Right lung (tissue), 5 donors: ENCODE results near the gene SMOC2. TPM values are rescaled to one million over a fixed set of nuclear protein-coding genes. Genes with fewer than 3 reads are reported as not detected.
"Not testable (repeated sequence)": the region's sequence is repeated elsewhere in the genome, so short reads cannot be mapped to it uniquely, and the experiment has no call there.

Experiments
- DNase-seq, 2 donors: peaks; one replicate each; pipeline ENCODE4 v3.0.0-alpha.2; 2013
- polyA plus RNA-seq, 5 donors: library from polyadenylated mRNA; unstranded; fragments of 120-200 nt; gene quantifications; one replicate each; pipeline versions ENCODE4 v1.2.1 to v1.2.3, GENCODE V29; 2013; ENCODE audit warnings: inconsistent platforms in 1 of 5, low replicate concordance in 1 of 5; ENCODE audit not compliant: insufficient read length in 5 of 5, insufficient read depth in 1 of 5

SMOC2 gene
- polyA plus RNA-seq, 5 donors: 9.7 to 14.5 (median 10.6) TPM

DNA sequence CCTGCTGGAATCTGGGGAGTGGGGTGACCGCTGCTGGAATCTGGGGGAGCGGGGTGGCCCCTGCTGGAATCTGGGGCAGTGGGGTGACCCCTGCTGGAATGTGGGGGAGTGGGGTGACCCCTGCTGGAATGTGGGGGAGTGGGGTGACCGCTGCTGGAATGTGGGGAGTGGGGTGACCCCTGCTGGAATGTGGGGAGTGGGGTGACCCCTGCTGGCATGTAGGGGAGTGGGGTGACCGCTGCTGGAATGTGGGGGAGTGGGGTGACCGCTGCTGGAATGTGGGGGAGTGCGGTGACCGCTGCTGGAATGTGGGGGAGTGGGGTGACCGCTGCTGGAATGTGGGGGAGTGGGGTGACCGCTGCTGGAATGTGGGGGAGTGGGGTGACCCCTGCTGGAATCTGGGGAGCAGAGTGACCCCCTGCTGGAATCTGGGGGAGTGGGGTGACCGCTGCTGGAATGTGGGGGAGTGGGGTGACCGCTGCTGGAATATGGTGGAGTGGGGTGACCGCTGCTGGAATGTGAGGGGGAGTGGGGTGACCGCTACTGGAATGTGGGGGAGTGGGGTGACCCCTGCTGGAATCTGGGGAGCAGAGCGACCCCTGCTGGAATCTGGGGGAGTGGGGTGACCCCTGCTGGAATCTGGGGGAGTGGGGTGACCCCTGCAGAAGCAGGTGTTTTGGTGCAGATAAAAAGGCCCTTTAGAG lies 97.4 kb downstream of the SMOC2 start:
- DNase-seq: not testable (repeated sequence)

DNA sequence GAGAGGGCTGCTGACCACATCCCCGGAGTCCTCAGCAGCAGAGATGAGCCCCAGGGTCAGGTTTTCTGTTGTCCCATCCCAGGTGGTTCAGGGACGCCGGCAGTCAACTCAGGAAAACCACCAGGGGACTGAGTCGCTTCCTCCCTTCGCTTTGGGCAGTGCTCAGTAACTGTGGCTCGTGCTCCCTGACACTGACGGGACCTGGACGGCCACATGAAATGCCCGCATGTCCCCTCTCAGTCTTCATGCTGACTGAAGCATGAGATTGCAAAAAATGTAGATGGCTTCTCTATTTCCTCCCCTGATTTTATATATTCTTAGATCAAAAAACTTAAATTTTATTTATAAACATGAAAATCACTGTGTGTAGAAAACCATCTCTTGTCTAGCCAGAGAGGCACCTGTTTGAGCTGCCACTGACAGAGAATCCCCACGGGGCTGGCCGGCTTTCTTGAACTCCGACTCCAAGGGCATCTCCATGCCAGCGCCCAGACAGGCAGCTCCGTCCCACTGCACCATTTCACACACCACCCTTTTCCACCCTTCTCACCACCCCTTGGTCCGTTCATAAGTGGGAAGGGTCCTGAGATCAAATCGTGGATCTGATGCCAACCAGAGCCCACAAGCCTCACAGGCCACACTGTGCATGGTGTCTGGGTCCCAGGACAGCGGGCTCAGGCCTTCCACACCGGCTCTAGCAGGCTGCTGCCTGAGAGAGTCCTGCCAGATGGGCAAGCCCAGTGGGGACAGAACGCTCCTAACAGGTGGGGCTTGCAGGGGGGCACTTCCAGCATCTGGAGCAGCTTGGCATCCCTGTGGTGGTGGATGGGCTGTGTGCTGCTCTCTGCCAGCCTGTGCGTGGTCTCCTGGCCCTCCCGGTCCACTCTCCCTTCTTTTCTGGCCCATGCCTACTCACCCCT lies 98.2 kb downstream of the SMOC2 start:
- no peak for DNase-seq

DNA sequence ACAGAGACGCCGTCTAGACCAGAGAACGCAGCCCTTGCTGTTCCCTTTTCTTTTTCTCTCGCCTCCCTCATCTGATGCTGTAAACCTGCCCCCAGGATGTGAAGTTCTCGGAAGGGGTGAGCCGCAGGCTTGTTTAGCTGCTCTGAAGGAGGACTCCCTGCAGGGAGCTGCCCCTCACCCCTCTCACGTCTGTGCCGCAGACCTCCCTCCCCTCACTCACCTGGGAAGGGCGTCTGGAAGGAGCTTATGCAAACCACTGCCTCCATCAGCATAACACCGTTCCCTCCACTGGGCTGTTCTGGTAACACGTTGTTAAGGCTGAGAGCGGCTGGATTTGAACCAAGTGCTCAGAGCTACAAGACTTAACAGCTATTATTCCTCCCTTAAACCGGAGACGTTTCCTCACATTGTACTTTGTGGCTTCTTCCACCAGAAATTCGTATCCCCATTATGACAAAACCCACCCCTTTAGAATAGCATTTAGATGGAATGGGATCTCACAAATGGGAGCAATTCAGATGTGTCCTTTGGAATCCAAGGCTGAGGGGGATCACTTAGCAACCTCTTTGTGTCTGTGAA lies 99.8 kb downstream of the SMOC2 start:
- DNase-seq: no peak

DNA sequence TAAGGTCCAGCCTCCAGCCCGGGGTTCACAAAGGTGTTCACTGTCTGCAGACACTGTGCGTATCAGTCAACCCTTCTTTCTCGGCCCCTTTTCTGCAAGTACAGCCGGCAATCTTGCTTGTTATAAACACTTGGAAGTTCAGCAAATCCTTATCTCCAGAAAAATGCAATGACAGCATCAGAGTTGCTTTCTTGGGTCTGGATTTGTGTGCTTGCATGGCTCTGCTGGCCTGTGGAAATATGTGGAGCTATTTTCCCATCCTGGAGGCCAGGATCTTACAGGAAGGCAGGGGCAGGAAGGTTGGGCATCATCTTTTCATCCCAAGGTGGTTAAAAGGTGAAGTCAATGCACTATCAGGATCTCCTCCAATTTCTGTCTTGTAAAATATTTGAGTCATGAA lies 100.3 kb downstream of the SMOC2 start:
- no peak for DNase-seq

DNA sequence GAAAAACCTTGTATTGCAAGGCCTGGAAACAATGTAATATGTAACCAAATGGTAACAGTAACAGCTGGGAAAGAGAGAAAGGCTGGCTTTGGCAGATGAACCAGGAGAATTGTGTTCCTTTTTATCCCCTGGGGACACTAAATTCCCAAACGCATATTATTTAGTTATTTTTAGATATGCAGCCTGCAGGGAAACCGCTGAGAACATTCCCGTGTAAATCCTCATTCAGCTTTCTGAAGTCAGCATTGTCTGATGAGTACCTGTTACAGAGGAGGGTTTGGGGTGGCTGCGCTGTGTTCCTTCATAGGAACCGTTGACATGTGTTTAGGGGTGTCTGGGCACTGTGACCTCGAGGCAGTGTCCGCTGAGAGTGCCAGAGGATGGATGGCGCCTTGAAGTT lies 101.3 kb downstream of the SMOC2 start:
- DNase-seq: no peak

DNA sequence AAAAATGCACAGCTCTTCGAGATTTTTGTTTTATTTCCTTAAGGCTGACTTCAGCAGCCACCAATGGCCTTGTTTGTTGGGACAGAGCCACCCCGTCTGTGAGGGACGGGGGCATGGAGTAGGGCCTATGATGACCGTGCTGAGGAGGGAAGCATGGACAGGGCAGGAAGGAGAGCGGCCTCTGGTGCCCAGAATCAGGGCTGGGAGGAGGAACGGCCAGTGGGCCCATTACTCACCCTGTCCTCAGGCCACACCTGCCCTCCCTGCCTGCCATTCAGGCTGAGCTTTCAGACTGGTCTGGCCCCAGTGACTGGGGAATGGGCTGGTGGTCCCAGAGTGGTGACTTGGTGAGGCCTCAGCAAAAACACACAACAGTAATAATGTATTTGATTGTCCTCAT lies 104.4 kb downstream of the SMOC2 start:
- DNase-seq: no peak

DNA sequence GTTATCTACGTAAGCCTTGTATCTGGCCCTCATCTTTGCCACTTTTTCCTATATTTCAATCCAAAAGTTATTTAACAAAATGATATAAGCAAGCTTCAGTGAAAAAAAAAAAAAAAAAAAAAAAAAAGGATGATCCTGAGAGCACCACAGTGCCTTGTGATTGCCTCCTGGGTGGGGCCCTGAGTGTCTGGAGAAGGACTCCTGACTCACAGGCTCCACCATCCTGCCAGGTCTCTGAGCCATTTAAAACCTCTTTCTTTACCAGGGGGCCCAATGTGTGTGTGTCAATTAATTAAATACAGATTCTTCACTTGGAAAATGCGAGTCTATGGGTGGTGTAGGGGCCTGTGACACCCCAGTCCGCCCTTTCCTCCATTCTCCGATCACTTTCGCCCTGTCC lies 105.2 kb downstream of the SMOC2 start:
- DNase-seq: no peak

DNA sequence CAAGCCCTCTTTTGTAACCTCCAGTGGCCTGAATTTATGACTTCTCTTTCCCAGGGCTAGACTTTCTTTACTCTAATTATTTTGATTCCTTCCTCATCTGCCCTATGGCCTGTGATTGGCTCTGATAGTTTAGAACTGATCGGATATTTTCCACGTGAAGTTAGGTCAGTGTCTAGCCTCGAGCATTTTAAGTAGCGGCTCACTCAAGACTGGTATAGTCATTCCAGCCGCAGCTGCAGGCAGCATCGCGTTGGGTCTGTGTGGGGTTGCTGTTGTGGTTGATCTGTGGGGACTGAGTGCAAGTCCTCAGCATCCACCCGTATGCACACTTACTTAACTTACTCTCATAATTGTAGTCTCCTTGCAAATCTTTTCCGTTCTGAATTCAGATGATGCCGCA lies 105.7 kb downstream of the SMOC2 start:
- no peak for DNase-seq

DNA sequence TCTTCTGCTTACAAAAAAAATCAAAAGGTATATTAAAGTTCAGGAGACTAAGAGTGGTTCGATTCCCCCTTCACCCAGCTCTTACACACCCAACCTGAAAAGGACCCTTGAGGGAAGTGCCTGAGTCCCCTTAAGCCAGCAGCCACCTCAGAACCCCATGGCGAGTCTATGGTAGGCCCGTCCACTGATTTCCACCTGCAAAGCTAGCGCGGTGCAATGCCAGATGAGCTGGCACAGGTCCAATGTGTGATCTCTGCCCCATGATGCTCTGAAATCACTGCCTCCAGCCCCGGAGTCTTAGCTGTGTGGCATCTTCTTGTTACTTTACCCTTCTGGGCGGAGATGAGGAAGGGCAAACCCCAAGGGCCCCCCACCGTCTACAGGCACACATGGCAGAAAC lies 109.3 kb downstream of the SMOC2 start:
- DNase-seq: no peak

DNA sequence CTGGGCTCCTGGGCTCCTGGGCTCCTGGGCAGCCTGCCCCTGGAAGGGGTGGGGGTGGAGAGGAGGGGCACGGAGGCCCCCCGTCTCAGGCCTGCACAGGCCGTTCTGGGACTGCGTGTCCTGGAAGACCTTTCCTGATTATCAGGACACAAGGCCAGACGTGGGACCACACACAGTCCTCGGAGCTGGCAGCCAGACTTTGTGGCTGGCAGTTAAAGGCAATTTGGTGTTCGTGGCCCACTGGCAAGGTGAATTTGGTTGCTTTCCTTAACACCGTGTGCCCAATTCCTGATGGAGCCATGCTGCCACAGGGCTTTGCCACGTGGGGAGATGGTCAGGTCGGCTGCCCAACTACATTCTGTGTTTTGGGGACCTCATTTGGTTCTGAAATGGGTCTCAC lies 113.5 kb downstream of the SMOC2 start:
- no peak for DNase-seq

DNA sequence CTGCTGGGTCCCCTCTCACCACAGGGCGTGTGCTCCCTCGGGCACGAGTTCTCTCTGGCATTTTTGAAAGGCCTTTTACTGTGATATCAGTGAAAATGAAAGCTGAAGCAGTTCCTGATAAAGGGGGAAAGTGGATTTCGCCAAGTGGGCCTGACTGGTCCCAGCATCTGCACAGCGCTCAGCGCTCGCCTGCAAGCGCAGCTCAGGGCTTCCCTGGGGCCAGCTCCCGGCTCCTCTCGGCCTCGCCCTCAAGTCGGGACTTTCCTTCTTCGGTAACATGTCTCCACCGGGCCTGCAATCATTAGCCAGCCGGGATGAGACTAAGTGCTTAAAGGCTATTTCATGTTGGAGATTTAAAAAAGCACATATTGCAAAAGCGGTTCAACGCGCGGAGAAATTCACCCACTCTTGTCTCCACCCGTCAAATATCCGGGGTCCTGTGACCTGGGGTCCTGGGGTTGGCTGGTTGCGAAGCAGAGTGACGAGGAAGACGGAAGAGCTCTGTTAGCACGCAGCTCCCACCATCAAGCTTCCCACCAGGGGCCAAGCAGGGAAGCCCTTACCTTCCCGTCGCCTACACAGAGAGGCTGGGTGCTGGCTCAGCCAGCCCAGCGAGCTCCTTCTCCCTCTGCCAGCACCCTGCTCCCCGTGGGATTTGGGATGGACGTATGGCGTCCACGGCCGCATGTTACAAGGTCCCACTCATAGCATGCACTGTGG lies 114.1 kb downstream of the SMOC2 start:
- DNase-seq: no peak

DNA sequence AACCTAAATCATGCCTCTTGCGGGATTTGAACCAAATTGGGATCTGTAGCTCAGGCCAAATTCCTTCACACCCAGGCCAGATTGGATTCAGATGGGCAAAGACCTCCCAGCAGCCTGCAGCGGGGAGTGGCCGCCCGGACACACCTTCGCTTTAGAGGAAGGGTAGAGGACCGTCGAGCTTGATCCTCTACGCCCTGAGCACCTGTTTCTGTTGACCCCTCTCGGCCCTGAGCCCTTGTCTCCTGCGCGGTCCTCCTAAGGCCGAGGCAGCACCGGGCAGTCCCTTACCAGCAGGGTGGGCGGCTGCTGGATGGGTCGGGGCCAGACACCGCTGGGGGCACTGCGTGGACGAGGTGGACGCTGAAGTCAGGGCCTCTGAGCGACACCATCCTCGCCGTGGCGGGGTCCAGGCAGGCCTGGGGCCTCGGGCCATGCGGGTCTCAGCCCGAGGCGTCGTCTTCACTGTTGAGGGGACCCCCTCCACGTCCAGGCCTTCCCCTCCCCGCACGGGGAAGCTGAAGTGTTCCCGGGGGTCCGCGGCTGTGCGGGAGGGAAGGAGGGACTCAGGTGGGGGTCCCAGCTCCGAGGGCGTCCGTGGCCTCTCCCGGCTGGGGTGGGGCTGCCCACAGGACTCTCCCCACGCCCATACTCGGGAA lies 114.8 kb downstream of the SMOC2 start:
- no peak for DNase-seq

DNA sequence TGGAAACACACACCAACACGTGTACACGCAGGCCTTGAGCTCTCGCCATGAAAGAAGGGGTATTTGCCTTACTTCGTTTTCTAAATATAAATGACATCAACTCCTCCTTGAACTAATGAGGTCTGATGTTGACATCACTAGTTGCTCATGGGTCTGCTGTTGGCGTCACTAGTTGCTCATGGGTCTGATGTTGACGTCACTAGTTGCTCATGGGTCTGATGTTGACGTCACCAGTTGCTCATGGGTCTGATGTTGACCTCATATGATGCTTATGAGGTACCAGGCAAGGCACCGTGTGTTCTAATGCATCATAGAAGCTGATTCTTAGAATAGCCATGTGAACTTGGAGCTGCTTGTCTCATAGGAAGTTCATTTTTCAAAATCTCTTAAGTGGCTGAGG lies 116.5 kb downstream of the SMOC2 start:
- DNase-seq: no peak

DNA sequence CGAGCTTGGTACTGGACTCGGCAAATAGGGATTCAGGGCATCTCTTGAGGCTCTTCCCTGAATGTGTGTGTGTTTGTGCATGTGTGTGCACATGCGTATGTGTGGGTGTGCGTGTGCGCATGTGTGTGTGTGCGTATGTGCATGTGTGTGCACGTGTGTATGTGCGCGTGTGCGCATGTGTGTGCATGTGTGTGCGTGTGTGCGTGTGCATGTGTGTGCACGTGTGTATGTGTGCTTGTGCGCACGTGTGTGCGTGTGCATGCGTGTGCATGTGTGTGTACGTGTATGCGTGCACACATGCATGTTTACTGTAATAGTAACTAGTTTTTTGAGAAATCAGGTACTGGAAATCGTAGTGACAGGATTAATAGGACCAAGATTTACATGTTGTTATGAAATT lies 117.7 kb downstream of the SMOC2 start:
- DNase-seq: no peak

DNA sequence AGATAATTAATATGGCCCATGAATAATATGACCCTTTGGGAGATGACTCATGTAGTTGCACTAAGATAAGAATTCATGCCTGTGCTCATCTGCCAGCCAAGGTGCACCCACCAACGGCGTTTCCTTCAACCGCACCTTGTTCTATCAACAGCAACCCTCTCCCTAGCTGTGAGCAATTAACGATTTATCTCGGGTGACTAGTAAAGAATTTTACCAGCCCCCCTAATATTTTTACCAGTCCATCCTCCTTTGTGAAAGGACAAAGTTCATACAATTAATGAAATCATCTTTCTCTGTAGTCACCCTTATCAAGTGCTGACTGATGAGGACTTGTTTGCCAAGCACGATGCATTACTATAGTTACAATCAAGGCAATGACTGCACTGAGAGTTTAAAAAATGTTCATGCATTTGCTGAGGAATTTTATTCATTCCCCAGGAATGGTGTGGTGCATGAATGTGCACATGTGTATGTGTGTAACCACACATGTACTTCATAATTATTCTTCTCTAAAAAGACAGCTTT lies 118.7 kb downstream of the SMOC2 start:
- no peak for DNase-seq

DNA sequence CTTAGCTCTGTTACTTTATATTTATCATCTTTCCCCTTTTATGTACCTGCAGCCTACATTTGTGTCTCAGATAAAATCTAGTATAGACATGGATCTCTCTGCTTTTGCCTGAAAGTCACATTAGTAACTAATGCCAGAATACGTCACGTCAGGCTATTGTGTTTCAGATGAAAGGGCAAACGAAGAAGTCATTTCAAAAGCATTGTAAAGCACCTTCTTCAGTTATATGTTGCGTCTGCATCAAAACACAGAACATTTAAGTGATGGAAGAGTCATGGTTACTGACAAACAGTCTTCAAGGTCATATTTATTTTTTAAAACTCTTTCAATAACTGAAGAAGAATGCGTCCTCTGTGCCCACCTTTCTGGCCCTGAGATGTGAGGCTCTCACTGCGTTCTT lies 119.1 kb downstream of the SMOC2 start:
- no peak for DNase-seq

DNA sequence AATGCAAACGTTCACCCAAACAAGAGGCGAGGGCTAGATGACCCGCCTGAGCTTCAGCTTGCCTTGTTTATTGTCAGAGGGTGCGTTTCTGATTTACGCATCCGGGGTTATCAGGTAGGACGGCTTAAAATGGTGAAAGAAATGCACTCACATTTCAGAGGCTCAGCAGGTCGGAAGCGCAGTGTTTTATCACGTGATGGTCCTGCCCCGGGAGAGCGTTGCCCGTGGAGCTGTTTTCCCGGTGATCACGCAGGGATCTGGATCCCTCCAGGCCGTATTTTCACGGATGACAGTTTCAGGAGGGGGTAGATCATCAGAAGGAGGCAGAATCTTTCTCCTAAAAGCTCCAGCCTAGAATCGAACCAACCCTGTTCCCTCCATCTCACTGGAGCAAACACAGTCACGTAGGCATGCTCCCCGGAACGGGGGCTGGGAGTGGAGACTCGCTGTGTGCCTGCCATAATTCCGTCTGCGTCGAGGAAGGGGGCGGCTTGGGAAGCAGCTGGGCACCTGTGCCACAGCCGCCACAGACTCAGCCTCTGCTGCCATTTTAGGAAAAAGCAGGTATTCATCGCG lies 121.7 kb downstream of the SMOC2 start:
- DNase-seq: no peak

DNA sequence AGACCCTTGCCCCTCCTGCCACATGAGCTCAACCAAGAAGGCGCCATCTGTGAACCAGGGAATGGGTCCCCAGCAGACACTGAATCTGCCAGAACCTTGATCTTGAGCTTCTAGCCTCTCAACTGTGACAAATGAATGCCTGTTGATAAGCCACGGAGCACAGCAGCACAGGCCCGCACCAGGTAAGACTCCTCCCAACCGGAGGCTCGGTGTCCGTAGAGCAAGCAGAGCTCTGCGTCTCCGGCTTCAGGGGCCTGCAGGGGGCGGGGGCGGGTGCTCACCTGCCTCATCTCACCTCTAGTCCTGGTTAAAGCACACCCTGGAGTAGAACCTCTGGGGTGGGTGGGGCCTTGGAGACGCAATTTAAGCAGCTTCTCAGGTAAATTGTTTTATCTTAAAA lies 122.7 kb downstream of the SMOC2 start:
- no peak for DNase-seq

DNA sequence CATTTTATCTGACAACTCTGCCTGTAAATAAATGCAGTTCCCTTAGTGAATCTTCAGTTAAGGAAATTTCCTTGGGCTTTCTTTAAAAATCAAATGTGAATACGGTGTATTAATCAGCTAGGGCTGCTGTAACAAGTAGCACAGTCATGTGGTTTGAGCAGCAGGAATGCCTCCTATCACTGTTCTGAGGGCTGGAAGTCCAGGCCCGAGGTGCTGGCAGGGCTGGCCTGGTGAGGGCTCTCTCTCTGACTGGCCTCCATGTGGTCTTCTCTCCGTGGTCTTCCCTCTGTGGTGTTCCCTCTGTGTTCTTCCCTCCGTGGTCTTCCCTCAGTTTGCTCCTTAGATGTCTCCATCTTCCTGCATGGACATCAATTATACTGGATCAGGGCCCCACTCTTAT lies 124.1 kb downstream of the SMOC2 start:
- DNase-seq: no peak

DNA sequence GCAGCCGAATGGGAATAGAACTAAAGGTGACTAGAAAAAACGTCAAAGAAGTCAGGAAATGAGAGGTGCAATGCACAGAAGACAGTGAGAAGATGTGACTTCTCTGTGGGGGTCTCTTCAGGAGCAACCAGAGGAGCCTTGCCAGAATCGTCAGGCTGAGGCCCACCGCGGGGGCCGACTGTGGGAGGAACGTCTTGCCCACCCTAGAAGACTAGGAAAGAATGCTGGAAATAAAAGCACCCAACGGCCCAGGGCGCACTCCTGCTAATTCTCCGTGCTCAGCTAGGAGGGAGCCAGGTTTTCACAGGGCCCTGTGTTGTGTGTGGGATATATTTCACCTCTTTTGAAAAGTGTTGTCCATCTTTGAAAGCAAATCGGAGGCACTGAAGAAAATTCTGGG lies 129.2 kb downstream of the SMOC2 start:
- no peak for DNase-seq

DNA sequence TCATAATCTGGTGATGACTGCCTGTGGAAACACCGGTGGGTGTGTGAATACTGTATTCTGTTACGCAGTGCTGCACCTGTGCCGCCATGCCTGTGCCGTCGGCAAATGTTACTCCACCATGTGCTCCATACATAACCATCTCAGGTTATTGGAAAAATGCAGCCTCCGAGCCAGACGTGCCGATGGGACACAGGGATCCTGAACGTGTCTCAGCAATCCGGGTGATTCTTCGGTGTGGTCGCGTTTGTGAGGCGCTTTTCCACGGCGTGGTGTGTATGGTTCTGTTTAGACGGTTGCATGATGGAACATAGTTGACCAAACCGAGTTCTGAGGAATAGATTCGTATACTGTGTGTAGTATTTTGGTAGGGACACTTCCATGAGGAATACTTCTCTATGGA lies 130.3 kb downstream of the SMOC2 start:
- no peak for DNase-seq
